Osteocyte (in vitro differentiated cells): ENCODE results near the gene PPP1R37. TPM values are rescaled to one million over a fixed set of nuclear protein-coding genes. Genes with fewer than 3 reads are reported as not detected.
A peak's percentile ranks its signal among the peaks of the same experiment; 100 is the strongest.

Source experiments
- DNase-seq: peaks from one replicate; pipeline ENCODE4 v3.0.0; 2021; ENCODE audit warnings: mixed read lengths; ENCODE audit not compliant: unreplicated experiment; ENCODE audit errors: extremely low spot score
- H3K27ac Mint-ChIP-seq: one replicate; pipeline ENCODE4 v1.8.0; 2021; ENCODE audit warnings: mild to moderate bottlenecking, mixed read lengths; ENCODE audit not compliant: unreplicated experiment
- H3K27me3 Mint-ChIP-seq: one replicate; pipeline ENCODE4 v1.8.0; 2021; ENCODE audit warnings: mixed read lengths; ENCODE audit not compliant: unreplicated experiment
- H3K36me3 Mint-ChIP-seq: one replicate; pipeline ENCODE4 v1.8.0; 2021; ENCODE audit warnings: mixed read lengths; ENCODE audit not compliant: unreplicated experiment
- H3K4me1 Mint-ChIP-seq: one replicate; pipeline ENCODE4 v1.8.0; 2021; ENCODE audit warnings: mixed read lengths; ENCODE audit not compliant: unreplicated experiment
- H3K4me3 Mint-ChIP-seq: one replicate; pipeline ENCODE4 v1.8.0; 2021; ENCODE audit warnings: mild to moderate bottlenecking, moderate library complexity, mixed read lengths; ENCODE audit not compliant: unreplicated experiment
- H3K9me3 Mint-ChIP-seq: one replicate; pipeline ENCODE4 v1.8.0; 2021; ENCODE audit warnings: mixed read lengths; ENCODE audit not compliant: unreplicated experiment
- total RNA-seq: library from RNA; stranded (reverse); gene quantifications from 2 replicates; pipeline ENCODE4 v1.2.1, GENCODE V29; 2021
- TF ChIP-seq, protein P1 (sequence below): fragments of 200-600 bp; sonication (generic); IDR thresholded peaks from 2 replicates; pipeline ENCODE4 v1.5.0; 2021; ENCODE audit warnings: antibody characterized with exemption, mild to moderate bottlenecking, moderate library complexity

Gene PPP1R37
- total RNA-seq, 1 donor from 2014 or later = 34.8 TPM

DNA sequence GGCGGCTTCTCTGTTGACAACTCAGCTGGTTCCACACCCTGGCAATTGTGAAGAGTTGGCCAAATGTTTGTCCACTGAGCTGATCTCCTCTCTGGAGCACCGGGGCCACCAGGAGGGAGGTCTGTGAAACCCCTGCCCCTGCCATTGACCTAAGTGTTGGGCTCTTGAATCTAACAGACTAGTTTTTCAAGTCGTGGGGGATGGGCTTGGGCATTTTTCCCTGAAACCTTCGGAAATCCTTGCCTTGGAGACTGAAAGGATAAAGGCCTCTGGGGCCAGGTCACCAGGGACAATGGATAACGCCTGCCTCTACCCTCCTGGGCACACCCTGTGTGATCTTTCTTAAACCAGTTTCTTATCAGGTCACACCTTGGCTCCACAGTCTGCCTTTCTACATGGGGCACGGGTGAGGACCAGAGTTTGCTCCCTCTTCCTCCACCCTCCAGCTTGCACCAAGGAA is 13.0 kb upstream of the PPP1R37 start:
- no peak for DNase-seq
- TF ChIP-seq, protein P1, sequence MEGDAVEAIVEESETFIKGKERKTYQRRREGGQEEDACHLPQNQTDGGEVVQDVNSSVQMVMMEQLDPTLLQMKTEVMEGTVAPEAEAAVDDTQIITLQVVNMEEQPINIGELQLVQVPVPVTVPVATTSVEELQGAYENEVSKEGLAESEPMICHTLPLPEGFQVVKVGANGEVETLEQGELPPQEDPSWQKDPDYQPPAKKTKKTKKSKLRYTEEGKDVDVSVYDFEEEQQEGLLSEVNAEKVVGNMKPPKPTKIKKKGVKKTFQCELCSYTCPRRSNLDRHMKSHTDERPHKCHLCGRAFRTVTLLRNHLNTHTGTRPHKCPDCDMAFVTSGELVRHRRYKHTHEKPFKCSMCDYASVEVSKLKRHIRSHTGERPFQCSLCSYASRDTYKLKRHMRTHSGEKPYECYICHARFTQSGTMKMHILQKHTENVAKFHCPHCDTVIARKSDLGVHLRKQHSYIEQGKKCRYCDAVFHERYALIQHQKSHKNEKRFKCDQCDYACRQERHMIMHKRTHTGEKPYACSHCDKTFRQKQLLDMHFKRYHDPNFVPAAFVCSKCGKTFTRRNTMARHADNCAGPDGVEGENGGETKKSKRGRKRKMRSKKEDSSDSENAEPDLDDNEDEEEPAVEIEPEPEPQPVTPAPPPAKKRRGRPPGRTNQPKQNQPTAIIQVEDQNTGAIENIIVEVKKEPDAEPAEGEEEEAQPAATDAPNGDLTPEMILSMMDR = no peak
- H3K9me3 Mint-ChIP-seq = no peaks in the 10 kb centered on the region
- peaks cover 7% of the 10 kb centered on the region for H3K36me3 Mint-ChIP-seq
- H3K4me3 Mint-ChIP-seq = peak overlapping the region; percentile 94
- peaks cover 28% of the 10 kb centered on the region for H3K4me1 Mint-ChIP-seq
- H3K27ac Mint-ChIP-seq = peak overlapping the region; percentile 90
- no peaks in the 10 kb centered on the region for H3K27me3 Mint-ChIP-seq

DNA sequence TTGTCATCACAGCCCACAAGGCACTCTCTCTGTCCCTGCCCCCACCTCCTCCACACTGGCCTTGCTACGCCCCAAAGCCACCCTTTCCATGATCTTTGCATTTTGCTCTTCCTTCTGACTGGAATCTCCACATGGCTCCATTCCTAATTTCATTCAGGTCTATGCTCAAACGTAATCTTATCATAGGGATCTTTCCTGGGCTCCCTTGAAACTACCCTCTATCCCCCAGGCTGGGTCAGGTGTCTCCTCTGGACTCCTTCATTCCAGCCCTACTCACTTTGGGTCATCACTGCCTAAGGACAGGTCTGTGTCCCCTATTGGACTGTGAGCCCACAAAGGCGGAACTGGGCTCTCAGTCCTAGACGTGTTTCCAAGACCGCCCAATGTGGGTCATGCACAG is 10.8 kb upstream of the PPP1R37 start:
- no peak for DNase-seq
- Mint-ChIP-seq H3K4me1 (peaks cover 20% of the 10 kb centered on the region), H3K4me3 (peak overlapping the region; percentile 48), H3K9me3 (no peaks in the 10 kb centered on the region), H3K27me3 (no peaks in the 10 kb centered on the region), H3K27ac (no peak overlapping the region), H3K36me3 (peaks cover 10% of the 10 kb centered on the region)
- TF ChIP-seq, protein P1 = no peak

DNA sequence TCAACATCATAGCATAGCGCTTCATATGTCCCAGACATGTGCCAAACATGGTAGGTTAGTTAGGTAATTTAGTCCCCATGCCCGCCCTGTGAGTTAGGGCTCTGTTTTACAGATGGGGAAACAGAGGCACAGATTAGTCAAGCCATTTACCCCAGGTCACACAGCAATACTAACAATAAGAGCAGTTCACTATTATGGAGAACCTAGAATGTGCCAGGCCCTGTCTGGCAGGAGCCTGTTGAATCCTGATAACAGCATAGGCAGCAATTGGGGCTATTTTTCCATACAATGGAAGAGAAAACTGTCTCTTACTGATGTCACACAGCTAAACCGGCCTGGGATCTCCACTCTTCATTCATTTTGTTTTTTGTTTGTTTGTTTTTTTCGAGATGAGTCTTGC is 6.5 kb upstream of the PPP1R37 start:
- peaks cover 10% of the 10 kb centered on the region for H3K4me1 Mint-ChIP-seq
- H3K4me3 Mint-ChIP-seq = no peak overlapping the region
- H3K36me3 Mint-ChIP-seq = peaks cover 20% of the 10 kb centered on the region
- H3K27ac Mint-ChIP-seq = no peak overlapping the region
- TF ChIP-seq, protein P1 = no peak
- no peaks in the 10 kb centered on the region for H3K9me3 Mint-ChIP-seq
- DNase-seq = no peak
- H3K27me3 Mint-ChIP-seq = no peaks in the 10 kb centered on the region

- no peak overlapping the region for H3K27ac Mint-ChIP-seq
- no peak overlapping the region for H3K4me3 Mint-ChIP-seq
- TF ChIP-seq, protein P1 = no peak
- peaks cover 9% of the 10 kb centered on the region for H3K4me1 Mint-ChIP-seq
- no peaks in the 10 kb centered on the region for H3K27me3 Mint-ChIP-seq
- no peak for DNase-seq
- H3K36me3 Mint-ChIP-seq = peaks cover 13% of the 10 kb centered on the region
- H3K9me3 Mint-ChIP-seq = no peaks in the 10 kb centered on the region
These were observed 5.4 kb upstream of the PPP1R37 start for GRCh38 chr19:45087531-45087930.

GRCh38 chr19:45090034-45090433 is 2.9 kb upstream of the PPP1R37 start:
- H3K4me1 Mint-ChIP-seq = peaks cover 27% of the 10 kb centered on the region
- TF ChIP-seq, protein P1 = no peak
- H3K27ac Mint-ChIP-seq = no peak overlapping the region
- no peak overlapping the region for H3K4me3 Mint-ChIP-seq
- H3K27me3 Mint-ChIP-seq = no peaks in the 10 kb centered on the region
- H3K9me3 Mint-ChIP-seq = no peaks in the 10 kb centered on the region
- DNase-seq = no peak
- peaks cover 17% of the 10 kb centered on the region for H3K36me3 Mint-ChIP-seq
